HG02623 (cell line): ENCODE data around the gene DAD1.
"Not testable (repeated sequence)": the region's sequence is repeated elsewhere in the genome, so short reads cannot be mapped to it uniquely, and the experiment has no call there.

Source experiments
- ATAC-seq: cut with Tn5 transposase; IDR thresholded peaks from one replicate; pipeline ENCODE4 v1.9.1; 2021; ENCODE audit warnings: moderate library complexity; ENCODE audit not compliant: unreplicated experiment

DAD1 gene

DNA sequence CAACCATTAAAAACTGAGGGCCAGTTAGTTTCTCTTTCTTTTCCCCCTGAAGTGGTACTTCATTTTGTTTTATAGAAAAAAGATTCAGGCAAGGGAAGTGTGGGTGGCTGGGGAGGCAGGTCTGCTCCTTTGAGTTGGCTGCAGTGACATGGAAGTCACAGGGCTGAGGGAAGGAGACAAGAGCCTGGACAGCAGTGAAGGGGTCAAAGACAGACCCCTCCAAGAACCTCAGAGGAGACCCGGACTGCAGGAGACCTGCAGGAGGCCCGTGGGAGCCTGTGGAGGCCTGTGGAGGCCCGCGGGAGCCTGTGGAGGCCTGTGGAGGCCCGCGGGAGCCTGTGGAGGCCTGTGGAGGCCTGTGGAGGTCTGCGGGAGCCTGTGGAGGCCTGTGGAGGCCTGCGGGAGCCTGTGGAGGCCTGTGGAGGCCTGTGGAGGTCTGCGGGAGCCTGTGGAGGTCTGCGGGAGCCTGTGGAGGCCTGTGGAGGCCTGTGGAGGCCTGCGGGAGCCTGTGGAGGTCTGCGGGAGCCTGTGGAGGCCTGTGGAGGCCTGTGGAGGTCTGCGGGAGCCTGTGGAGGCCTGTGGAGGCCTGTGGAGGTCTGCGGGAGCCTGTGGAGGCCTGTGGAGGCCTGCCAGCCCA, 35.0 kb downstream of the DAD1 start:
- not testable (repeated sequence) for ATAC-seq

GRCh38 chr14:22553445-22553844, 35.6 kb downstream of the DAD1 start:
- ATAC-seq = no peak

- ATAC-seq = no peak
These were observed 36.3 kb downstream of the DAD1 start for GRCh38 chr14:22552827-22553076.

DNA sequence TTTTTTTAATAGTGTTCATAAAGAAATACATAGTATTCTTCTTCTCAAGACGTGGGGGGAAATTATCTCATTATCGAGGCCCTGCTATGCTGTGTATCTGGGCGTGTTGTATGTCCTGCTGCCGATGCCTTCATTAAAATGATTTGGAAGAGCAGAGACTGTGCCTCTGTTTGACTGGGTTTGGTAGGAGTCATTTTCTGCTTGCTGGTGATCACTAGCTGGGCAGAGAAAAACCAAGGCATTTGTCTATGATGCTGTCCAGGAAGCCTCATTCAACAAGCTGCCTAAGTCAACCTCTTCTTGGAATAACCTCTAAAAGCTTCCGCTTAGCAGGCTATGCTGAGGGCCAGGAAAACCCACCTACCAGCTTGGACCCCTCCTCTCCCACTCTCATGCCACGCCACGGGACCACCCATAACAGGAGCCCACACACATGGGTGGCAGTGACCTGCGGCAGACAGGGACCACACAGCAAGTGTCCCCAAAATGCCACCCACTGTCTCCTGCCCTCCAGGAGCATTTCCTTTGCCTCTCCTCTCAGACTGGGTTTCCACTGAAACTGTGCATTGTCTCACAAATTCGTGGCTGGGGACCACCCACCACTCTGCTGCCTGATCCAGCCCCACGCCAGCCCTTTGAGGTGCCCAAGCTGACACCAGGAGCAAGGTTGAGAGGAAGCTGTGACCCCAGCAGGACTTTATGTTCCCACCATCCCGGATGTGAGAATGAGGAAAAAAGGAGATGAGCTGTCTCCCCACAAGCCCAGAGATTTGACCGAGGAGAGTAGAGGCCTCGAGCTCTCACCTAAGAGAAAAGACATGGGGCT, 36.8 kb downstream of the DAD1 start:
- no peak for ATAC-seq

GRCh38 chr14:22551605-22551997, 37.4 kb downstream of the DAD1 start:
- no peak for ATAC-seq

- peak; percentile 53 for ATAC-seq
These were observed 38.9 kb downstream of the DAD1 start for GRCh38 chr14:22549981-22550673.

- ATAC-seq = no peak
These were observed 39.6 kb downstream of the DAD1 start for GRCh38 chr14:22549324-22549962.

DNA sequence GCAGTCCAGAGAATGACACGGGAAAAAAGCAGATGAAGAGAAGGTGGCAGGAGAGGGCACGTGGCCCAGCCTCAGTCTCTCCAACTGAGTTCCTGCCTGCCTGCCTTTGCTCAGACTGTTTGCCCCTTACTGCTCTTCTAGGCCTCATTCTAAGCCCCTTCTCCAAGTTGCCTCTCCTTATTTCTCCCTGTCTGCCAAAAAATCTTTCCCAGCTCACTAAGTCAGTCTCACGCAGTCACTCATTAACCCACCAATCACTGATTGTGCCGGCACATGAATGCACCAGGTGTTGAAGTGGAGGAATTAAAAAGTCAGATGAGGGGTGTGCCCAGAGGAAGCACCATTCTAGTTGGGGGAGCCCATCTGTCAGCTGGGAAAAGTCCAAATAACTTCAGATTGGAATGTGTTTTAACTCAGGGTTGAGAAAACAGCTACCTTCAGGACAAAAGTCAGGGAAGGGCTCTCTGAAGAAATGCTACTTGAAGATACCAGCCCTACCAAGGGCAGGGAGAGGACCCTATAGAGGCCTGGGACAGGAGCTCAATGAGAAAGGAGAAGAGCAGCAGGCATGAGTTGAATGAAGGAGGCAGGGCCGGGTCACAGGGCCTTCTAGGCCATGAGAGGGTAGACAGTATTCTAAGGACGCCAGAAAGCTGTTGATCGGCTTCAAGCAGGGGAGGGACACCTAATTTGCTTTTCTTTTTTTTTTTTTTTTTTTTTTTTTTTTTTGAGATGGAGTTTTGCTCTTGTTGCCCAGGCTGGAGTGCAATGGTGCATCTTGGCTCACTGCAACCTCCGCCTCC, 40.9 kb downstream of the DAD1 start:
- no peak for ATAC-seq

GRCh38 chr14:22547313-22547947, 41.6 kb downstream of the DAD1 start:
- ATAC-seq = no peak

- no peak for ATAC-seq
These were observed 42.3 kb downstream of the DAD1 start for GRCh38 chr14:22546722-22547071.

- ATAC-seq = no peak
These were observed 42.9 kb downstream of the DAD1 start for GRCh38 chr14:22545842-22546721.

DNA sequence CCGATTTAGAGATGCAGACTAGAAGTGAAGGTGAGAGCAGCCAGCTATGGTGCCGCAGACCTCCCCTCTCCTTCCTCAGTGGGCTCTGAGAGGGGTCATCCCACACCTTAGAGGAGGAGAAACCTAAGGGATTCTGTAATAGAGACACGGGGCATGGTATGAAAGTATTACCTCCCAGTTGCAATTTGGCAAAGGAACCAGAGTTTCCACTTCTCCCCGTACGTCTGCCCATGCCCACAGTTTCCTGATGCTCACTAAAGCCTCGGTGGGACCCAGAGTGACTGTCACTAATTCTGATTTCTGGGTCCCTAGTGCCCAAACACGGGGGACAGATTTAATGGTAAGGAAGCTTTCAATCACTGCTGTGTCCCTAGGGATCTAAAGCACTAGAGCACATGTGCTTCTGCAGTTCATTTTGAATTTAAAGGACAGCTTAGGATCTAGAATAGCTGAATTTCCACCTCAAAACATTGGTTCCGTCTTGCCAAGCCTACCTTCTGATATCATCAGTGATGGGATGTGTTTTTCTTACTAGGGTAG, 44.1 kb downstream of the DAD1 start:
- ATAC-seq = no peak

GRCh38 chr14:22544406-22544805, 44.6 kb downstream of the DAD1 start:
- ATAC-seq = no peak

DNA sequence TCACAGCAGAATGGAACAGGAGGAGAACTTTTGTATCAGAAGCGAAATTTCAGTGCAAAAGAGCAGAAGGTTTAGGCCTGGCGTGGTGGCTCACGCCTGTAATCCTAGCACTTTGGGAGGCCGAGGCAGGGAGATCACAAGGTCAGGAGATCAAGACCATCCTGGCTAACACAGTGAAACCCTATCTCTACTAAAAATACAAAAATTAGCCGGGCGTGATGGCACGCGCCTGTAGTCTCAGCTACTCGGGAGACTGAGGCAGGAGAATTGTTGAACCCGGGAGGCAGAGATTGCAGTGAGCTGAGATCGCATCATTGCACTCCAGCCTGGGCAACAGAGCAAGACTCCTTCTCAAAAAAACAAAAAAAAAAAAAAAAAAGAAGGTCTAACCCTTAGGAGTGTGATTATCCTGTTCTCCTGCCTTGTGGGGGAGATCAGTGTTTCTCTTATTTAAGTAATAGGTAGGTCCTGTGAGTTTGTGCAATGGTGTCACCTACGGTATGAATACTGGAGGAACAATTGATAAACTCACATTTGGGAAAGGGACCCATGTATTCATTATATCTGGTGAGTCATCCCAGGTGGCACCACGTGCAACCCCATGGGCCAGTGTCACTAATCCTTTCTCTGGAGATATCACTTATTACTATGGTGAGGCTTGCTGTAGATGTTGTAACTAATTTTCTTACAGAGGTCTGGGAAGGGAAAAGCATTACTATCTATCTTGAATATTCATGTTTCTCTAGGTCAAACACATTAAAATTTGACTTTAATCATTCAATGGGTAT, 45.3 kb downstream of the DAD1 start:
- not testable (repeated sequence) for ATAC-seq

DNA sequence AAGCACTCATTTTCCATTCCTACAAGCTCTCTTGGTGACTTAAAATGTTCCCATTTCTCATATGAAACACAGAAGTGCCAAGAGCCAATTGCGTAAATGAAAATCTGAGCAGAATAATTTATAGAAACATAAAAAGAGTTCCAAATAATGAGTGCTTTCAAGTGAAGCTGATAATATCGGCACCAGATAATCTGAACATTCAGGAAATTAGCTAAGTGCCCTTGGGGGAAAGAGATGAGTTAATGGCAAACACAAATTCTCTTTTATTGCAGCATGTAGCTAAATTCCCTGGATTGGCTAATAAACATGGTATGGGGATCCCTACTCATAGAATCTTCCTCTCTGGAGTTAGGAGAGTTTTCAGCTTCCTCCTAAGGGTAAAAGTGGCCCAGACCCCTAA, 46.7 kb downstream of the DAD1 start:
- no peak for ATAC-seq

- ATAC-seq = no peak
These were observed 47.3 kb downstream of the DAD1 start for GRCh38 chr14:22541721-22542120.

DNA sequence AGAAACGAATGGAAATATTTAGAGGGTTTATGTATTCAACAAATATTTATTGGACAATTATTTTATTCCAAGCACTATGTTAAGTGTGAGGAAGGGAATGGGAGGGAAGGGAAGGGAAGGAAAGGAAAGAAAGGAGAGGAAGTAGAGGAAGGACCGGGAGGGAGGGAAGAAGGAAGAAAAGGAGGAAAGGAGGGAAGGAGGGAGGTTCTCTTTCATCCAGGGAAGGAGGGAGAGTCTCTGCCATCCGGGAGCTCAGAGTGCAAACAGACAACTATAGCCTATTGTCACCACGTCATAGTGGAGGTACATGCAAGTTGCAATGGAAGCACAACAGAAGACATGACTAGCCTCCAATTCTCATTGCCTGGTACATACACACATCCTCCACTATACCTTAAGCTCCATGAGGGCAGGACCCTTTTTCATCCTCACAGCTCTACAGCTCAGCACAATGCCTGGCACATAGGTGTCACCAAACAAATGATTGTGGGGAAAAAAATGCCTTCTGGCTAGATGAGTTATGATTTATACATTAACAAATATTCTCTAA, 48.1 kb downstream of the DAD1 start:
- no peak for ATAC-seq

DNA sequence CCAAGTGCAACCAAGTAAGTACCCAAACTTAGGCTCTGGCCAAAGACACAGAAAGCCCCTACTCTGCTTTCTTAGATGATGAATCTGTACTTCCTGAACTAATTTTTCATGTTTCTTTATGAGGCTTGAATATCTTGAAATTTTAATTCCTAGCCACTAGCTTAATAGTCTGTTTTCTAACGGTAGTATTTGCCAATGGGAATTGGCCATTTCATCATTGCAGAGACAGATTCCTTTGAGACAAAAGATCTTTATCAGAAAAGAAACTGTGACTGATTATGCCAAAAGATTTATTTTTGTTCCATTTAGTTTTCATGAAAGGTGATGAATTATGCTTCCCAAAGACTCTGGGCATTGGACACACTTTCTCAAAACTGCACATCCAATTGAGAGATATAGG, 48.7 kb downstream of the DAD1 start:
- ATAC-seq = no peak
